Mammary epithelial cell (primary cell): ENCODE results near the gene CPAMD8.

Source experiments
- EZH2 ChIP-seq: IDR thresholded peaks from 2 replicates; pipeline ENCODE4 v1.6.1; 2012; ENCODE audit warnings: low read length, inconsistent platforms, borderline replicate concordance
- TF ChIP-seq, protein P1 (sequence below), 2 donors: IDR thresholded peaks in 1 of 2; conservative IDR thresholded peaks in 1 of 2; 2 replicates each; pipeline ENCODE4 v1.5.1; 2011 to 2012; ENCODE audit warnings: inconsistent platforms in 2 of 2, low read length in 2 of 2, mild to moderate bottlenecking in 2 of 2, control low read depth in 1 of 2, low read depth in 1 of 2; ENCODE audit not compliant: insufficient read depth in 1 of 2; ENCODE audit errors: extremely low read depth in 1 of 2

DNA sequence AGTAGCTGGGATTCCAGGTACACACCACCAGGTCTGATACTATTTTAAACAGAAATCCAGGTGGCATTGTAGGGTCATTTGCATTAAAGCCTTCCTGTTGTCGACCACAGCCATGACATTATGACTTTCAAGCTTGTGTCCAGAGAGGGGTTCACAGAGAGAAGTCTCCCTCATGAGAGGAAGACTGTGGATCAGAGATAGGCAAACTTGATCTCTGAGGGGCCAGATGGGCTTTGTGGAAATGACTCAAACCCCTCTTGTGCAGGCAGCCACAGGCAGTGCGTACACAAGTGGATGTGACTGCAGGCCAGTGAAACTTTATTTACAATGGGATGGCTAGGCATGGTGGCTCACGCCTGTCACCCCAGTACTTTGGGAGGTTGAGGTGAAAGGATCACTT, 165.6 kb downstream of the CPAMD8 start:
- TF ChIP-seq, protein P1, sequence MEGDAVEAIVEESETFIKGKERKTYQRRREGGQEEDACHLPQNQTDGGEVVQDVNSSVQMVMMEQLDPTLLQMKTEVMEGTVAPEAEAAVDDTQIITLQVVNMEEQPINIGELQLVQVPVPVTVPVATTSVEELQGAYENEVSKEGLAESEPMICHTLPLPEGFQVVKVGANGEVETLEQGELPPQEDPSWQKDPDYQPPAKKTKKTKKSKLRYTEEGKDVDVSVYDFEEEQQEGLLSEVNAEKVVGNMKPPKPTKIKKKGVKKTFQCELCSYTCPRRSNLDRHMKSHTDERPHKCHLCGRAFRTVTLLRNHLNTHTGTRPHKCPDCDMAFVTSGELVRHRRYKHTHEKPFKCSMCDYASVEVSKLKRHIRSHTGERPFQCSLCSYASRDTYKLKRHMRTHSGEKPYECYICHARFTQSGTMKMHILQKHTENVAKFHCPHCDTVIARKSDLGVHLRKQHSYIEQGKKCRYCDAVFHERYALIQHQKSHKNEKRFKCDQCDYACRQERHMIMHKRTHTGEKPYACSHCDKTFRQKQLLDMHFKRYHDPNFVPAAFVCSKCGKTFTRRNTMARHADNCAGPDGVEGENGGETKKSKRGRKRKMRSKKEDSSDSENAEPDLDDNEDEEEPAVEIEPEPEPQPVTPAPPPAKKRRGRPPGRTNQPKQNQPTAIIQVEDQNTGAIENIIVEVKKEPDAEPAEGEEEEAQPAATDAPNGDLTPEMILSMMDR (conservative IDR thresholded peaks at IDR 0.05 in 1 of 2, IDR thresholded peaks at IDR 0.05 in 1 of 2; ENCODE audit: extremely low read depth in 1 of 2, insufficient read depth in 1 of 2, low read depth in 1 of 2, low read length in 2 of 2) = no peak
- TF ChIP-seq EZH2 = no peak
